ENCODE results near the gene CMTM6. TPM values are rescaled to one million over a fixed set of nuclear protein-coding genes. Genes with fewer than 3 reads are reported as not detected.

CMTM6 gene
- total RNA-seq, 1 donor from 2014 or later, result 90.1 TPM

DNA sequence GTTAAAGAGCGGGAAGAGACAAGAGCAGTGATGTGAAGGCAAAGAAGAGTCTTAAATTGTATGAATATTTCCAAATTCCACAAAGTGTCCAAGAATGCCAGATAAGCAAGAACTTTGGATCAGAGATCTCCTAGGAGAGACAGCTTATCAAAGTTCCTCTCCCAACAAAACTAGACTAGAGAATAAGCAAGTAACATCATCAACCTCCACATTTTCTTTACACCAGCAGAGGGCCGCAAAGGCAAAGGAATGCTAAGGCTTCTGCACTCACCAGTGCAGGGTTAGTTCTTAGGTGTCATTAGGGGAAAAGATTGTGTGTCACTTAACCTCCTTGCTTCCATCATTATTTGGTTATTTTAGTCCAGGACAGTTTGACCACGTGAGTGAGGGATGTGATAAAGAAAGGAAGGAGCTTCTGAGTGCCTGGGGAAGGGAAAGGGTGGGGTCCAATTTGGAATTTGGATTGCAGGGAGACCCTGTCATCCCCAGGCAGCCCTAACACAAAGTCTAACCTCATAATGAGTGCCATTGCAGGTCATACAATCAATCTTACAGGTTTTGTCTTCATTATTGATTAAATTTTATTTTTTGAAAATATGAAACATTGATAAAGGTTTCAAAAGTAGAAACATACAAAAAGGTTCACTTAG, 7.5 kb upstream of the CMTM6 start:
- DNase-seq, result no peak
- Mint-ChIP-seq H3K36me3 (ENCODE audit: low read depth) (no peaks in the 10 kb centered on the region), H3K9me3 (no peaks in the 10 kb centered on the region), H3K27ac (peak overlapping the region; percentile 47), H3K4me1 (peaks cover 5% of the 10 kb centered on the region), H3K4me3 (no peak overlapping the region), H3K27me3 (no peaks in the 10 kb centered on the region)
- POLR2A ChIA-PET, result interaction anchor here (0.6 to 1.3 kb wide), 3 partner anchors 9 to 155 kb away, joined by 3 read pairs; no protein-coding TSS in a partner anchor
- CTCF ChIA-PET, result interaction anchor here (0.5 to 2.5 kb wide), 12 partner anchors 9 to 828 kb away, joined by 3 to 10 read pairs (median 4); no protein-coding TSS in a partner anchor
- TF ChIP-seq, protein P1, sequence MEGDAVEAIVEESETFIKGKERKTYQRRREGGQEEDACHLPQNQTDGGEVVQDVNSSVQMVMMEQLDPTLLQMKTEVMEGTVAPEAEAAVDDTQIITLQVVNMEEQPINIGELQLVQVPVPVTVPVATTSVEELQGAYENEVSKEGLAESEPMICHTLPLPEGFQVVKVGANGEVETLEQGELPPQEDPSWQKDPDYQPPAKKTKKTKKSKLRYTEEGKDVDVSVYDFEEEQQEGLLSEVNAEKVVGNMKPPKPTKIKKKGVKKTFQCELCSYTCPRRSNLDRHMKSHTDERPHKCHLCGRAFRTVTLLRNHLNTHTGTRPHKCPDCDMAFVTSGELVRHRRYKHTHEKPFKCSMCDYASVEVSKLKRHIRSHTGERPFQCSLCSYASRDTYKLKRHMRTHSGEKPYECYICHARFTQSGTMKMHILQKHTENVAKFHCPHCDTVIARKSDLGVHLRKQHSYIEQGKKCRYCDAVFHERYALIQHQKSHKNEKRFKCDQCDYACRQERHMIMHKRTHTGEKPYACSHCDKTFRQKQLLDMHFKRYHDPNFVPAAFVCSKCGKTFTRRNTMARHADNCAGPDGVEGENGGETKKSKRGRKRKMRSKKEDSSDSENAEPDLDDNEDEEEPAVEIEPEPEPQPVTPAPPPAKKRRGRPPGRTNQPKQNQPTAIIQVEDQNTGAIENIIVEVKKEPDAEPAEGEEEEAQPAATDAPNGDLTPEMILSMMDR (IDR thresholded peaks at IDR 0.05), result peak; percentile 42
- peak; percentile 96 for ATAC-seq (ENCODE audit: low read depth)
- intact Hi-C loops (cut with micrococcal nuclease), result loop anchor here (1.0 to 10.0 kb wide), 8 partner anchors 79 to 865 kb away; partner anchors contain the start of genes GLB1 and TMPPE

DNA sequence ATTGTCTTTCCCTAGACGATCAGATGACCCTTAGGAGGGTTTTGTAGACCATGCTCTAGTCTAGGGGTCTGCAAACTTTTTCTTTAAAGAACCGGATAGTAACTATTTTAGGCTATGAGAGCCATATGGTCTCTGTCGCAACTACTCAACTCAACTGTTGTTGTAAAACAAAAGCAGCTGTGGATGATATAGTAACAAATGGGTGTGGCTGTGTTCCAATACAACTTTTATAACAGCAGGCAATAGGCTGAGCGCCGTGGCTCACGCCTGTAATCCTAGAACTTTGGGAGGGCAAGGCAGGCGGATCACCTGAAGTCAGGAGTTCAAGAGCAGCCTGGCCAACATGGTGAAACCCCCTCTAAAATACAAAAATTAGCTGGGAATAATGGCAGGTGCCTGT, 6.1 kb upstream of the CMTM6 start:
- no peaks in the 10 kb centered on the region for H3K27me3 Mint-ChIP-seq
- H3K36me3 Mint-ChIP-seq (ENCODE audit: low read depth), result no peaks in the 10 kb centered on the region
- DNase-seq (no peak), ATAC-seq (ENCODE audit: low read depth) (no peak)
- H3K4me1 Mint-ChIP-seq, result peaks cover 3% of the 10 kb centered on the region
- H3K4me3 Mint-ChIP-seq, result no peak overlapping the region
- POLR2A ChIA-PET, result no interaction called here
- intact Hi-C loops (cut with micrococcal nuclease), result loop anchor here (10.0 kb wide), 1 partner anchor 214 kb away; no protein-coding TSS in a partner anchor
- CTCF ChIA-PET, result interaction anchor here (0.9 to 2.5 kb wide), 3 partner anchors 15 to 274 kb away, joined by 3 to 10 read pairs (median 3); no protein-coding TSS in a partner anchor
- H3K27ac Mint-ChIP-seq, result no peak overlapping the region
- H3K9me3 Mint-ChIP-seq, result no peaks in the 10 kb centered on the region
- TF ChIP-seq, protein P1 (IDR thresholded peaks at IDR 0.05), result no peak

DNA sequence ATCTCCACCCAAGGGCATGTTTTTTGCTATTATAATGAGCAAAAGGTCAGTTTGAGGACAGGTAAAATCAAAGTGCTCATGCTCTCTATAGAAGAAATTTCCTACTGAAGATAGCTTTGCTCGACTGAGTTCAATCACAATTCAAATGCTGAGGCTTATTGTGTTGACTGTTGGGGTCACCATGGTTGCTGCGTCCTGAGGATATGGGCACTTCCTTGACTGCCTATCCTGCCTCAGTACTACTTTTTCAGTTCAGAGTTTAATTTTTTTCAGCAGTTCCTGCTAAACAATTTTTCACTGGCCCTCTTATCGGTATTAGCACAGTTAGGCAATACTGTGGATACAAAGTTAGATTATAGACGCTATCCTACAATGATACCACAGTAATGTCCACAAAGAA, 3.8 kb upstream of the CMTM6 start:
- H3K9me3 Mint-ChIP-seq, result no peaks in the 10 kb centered on the region
- H3K4me3 Mint-ChIP-seq, result no peak overlapping the region
- ChIA-PET CTCF (interaction anchor here (1.2 to 1.3 kb wide), 3 partner anchors 39 to 131 kb away, joined by 4 to 5 read pairs (median 5); no protein-coding TSS in a partner anchor), POLR2A (interaction anchor here (0.6 kb wide), 1 partner anchor 146 kb away, joined by 4 read pairs; no protein-coding TSS in a partner anchor)
- H3K27me3 Mint-ChIP-seq, result no peaks in the 10 kb centered on the region
- ATAC-seq (ENCODE audit: low read depth) (no peak), DNase-seq (no peak)
- intact Hi-C loops (cut with micrococcal nuclease), result loop anchor here (10.0 kb wide), 1 partner anchor 212 kb away; no protein-coding TSS in a partner anchor
- TF ChIP-seq, protein P1 (IDR thresholded peaks at IDR 0.05), result no peak
- H3K27ac Mint-ChIP-seq, result no peak overlapping the region
- H3K4me1 Mint-ChIP-seq, result peaks cover 8% of the 10 kb centered on the region
- H3K36me3 Mint-ChIP-seq (ENCODE audit: low read depth), result peaks cover 5% of the 10 kb centered on the region

DNA sequence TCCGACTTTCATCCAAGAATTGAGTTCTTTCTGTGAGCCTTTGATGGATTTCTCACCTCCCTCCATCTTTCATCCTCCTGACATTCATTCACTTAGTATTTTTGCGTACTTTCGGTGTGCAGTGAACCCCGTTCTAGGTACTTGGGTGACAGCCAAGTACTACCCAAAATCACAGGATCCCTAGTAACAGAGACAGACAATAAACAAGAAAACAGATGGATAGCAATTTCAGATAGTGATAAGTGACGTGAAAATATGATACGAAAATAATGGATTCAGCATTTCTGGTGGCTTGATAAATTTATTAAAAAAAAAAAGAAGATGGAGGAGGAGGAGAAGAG, 264 bp upstream of the CMTM6 start:
- no peak for DNase-seq
- peak overlapping the region; percentile 98 for H3K4me3 Mint-ChIP-seq
- ATAC-seq (ENCODE audit: low read depth), result no peak
- intact Hi-C loops (cut with micrococcal nuclease), result loop anchor here (1.0 to 10.0 kb wide), 9 partner anchors 9 to 971 kb away; partner anchors contain the start of genes CNOT10 and STT3B
- H3K9me3 Mint-ChIP-seq, result no peaks in the 10 kb centered on the region
- peaks cover 37% of the 10 kb centered on the region for H3K4me1 Mint-ChIP-seq
- H3K36me3 Mint-ChIP-seq (ENCODE audit: low read depth), result peaks cover 25% of the 10 kb centered on the region
- CTCF ChIA-PET, result interaction anchor here (0.9 to 1.6 kb wide), 2 partner anchors 11 to 35 kb away, joined by 3 to 5 read pairs; no protein-coding TSS in a partner anchor
- no peaks in the 10 kb centered on the region for H3K27me3 Mint-ChIP-seq
- peak overlapping the region; percentile 90 for H3K27ac Mint-ChIP-seq
- TF ChIP-seq, protein P1 (IDR thresholded peaks at IDR 0.05), result no peak
- POLR2A ChIA-PET, result interaction anchor here (0.6 to 2.4 kb wide), 17 partner anchors 9 to 970 kb away, joined by 3 to 17 read pairs (median 4); partner anchors contain the start of genes CMTM7, CNOT10, DYNC1LI1 and STT3B

DNA sequence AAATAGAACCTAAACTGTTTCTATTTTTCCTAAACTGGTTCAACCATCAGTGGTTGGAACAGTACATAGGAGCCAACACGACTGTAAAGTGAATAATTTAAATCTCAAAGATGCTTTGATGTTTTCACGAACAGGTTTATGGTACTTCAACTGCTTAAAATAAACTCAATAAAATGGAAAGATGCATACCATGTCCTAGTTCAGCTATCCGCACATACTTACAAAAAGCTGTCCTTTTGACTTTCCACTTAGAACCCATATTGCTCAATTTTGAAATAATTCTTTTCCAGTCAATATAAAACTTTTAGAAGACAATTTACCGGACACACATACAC, 902 bp downstream of the CMTM6 start:
- Mint-ChIP-seq H3K4me1 (peaks cover 42% of the 10 kb centered on the region), H3K27ac (peak overlapping the region; percentile 90), H3K9me3 (no peaks in the 10 kb centered on the region), H3K27me3 (no peaks in the 10 kb centered on the region), H3K36me3 (ENCODE audit: low read depth) (peaks cover 30% of the 10 kb centered on the region), H3K4me3 (peak overlapping the region; percentile 98)
- ATAC-seq (ENCODE audit: low read depth) (no peak), DNase-seq (no peak)
- POLR2A ChIA-PET, result interaction anchor here (0.6 to 2.4 kb wide), 21 partner anchors 8 to 969 kb away, joined by 3 to 17 read pairs (median 5); partner anchors contain the start of genes CMTM7, CNOT10, DYNC1LI1 and STT3B
- intact Hi-C loops (cut with micrococcal nuclease), result loop anchor here (1.0 to 10.0 kb wide), 9 partner anchors 7 to 969 kb away; partner anchors contain the start of genes CNOT10 and STT3B
- TF ChIP-seq, protein P1 (IDR thresholded peaks at IDR 0.05), result no peak
- CTCF ChIA-PET, result interaction anchor here (0.9 to 1.6 kb wide), 4 partner anchors 8 to 126 kb away, joined by 3 to 5 read pairs (median 4); no protein-coding TSS in a partner anchor

All from activated B cell treated with CpG ODN at 0.5 μM for 24 hours (primary cell).